ENCODE results near the gene ABCB4.

The ABCB4 gene

GRCh38 chr7:87363342-87363741 is 112.1 kb downstream of the ABCB4 start:
- H3K4me3 ChIP-seq (ENCODE audit: low read length in 2 of 2): no peak overlapping the region
- no peaks in the 10 kb centered on the region for H3K27me3 ChIP-seq (ENCODE audit: control insufficient read depth in 2 of 2, insufficient read depth in 2 of 2, low read length in 2 of 2)
- peaks cover 2 to 9% of the 10 kb centered on the region in 2 donors for H3K36me3 ChIP-seq (ENCODE audit: control insufficient read depth in 2 of 2, insufficient read depth in 2 of 2, low read length in 2 of 2)
- H3K4me1 ChIP-seq (ENCODE audit: control insufficient read depth in 2 of 2, insufficient read depth in 2 of 2, low read length in 2 of 2): no peaks in the 10 kb centered on the region
- no peak overlapping the region for H3K9ac ChIP-seq (ENCODE audit: low read depth in 1 of 2, low read length in 2 of 2)
- H3K27ac ChIP-seq (ENCODE audit: low read depth in 2 of 2, low read length in 2 of 2): no peak overlapping the region
- no peaks in the 10 kb centered on the region for H3K9me3 ChIP-seq (ENCODE audit: control insufficient read depth in 2 of 2, low read length in 2 of 2)

- H3K27me3 ChIP-seq (ENCODE audit: control insufficient read depth in 2 of 2, insufficient read depth in 2 of 2, low read length in 2 of 2): no peaks in the 10 kb centered on the region
- H3K9me3 ChIP-seq (ENCODE audit: control insufficient read depth in 2 of 2, low read length in 2 of 2): no peaks in the 10 kb centered on the region
- H3K36me3 ChIP-seq (ENCODE audit: control insufficient read depth in 2 of 2, insufficient read depth in 2 of 2, low read length in 2 of 2): peaks cover 6 to 16% of the 10 kb centered on the region in 2 donors
- no peak overlapping the region for H3K4me3 ChIP-seq (ENCODE audit: low read length in 2 of 2)
- H3K4me1 ChIP-seq (ENCODE audit: control insufficient read depth in 2 of 2, insufficient read depth in 2 of 2, low read length in 2 of 2): no peaks in the 10 kb centered on the region
- no peak overlapping the region for H3K9ac ChIP-seq (ENCODE audit: low read depth in 1 of 2, low read length in 2 of 2)
- H3K27ac ChIP-seq (ENCODE audit: low read depth in 2 of 2, low read length in 2 of 2): no peak overlapping the region
Observed at GRCh38 chr7:87361320-87361719, 114.2 kb downstream of the ABCB4 start.

- Histone ChIP-seq H3K36me3 (ENCODE audit: control insufficient read depth in 2 of 2, insufficient read depth in 2 of 2, low read length in 2 of 2) (peaks cover 9 to 24% of the 10 kb centered on the region in 2 donors), H3K9me3 (ENCODE audit: control insufficient read depth in 2 of 2, low read length in 2 of 2) (peaks cover 0 to 3% of the 10 kb centered on the region in 2 donors), H3K9ac (ENCODE audit: low read depth in 1 of 2, low read length in 2 of 2) (no peak overlapping the region)
Observed at GRCh38 chr7:87359366-87359765, 116.1 kb downstream of the ABCB4 start.

GRCh38 chr7:87356448-87356847 is 119.0 kb downstream of the ABCB4 start:
- H3K9ac ChIP-seq (ENCODE audit: low read depth in 1 of 2, low read length in 2 of 2): no peak overlapping the region

More at GRCh38 chr7:87359366-87359765, 116.1 kb downstream of the ABCB4 start:
- no peaks in the 10 kb centered on the region for H3K4me1 ChIP-seq (ENCODE audit: control insufficient read depth in 2 of 2, insufficient read depth in 2 of 2, low read length in 2 of 2)
- no peak overlapping the region for H3K4me3 ChIP-seq (ENCODE audit: low read length in 2 of 2)
- no peaks in the 10 kb centered on the region for H3K27me3 ChIP-seq (ENCODE audit: control insufficient read depth in 2 of 2, insufficient read depth in 2 of 2, low read length in 2 of 2)
- H3K27ac ChIP-seq (ENCODE audit: low read depth in 2 of 2, low read length in 2 of 2): no peak overlapping the region

GRCh38 chr7:87354749-87355148 is 120.7 kb downstream of the ABCB4 start:
- H3K27ac ChIP-seq (ENCODE audit: low read depth in 2 of 2, low read length in 2 of 2): no peak overlapping the region
- no peak overlapping the region for H3K4me3 ChIP-seq (ENCODE audit: low read length in 2 of 2)
- H3K36me3 ChIP-seq (ENCODE audit: control insufficient read depth in 2 of 2, insufficient read depth in 2 of 2, low read length in 2 of 2): peaks cover 33 to 37% of the 10 kb centered on the region in 2 donors
- peaks cover 0 to 5% of the 10 kb centered on the region in 2 donors for H3K9me3 ChIP-seq (ENCODE audit: control insufficient read depth in 2 of 2, low read length in 2 of 2)
- H3K27me3 ChIP-seq (ENCODE audit: control insufficient read depth in 2 of 2, insufficient read depth in 2 of 2, low read length in 2 of 2): no peaks in the 10 kb centered on the region
- H3K4me1 ChIP-seq (ENCODE audit: control insufficient read depth in 2 of 2, insufficient read depth in 2 of 2, low read length in 2 of 2): no peaks in the 10 kb centered on the region
- H3K9ac ChIP-seq (ENCODE audit: low read depth in 1 of 2, low read length in 2 of 2): no peak overlapping the region

More at GRCh38 chr7:87356448-87356847, 119.0 kb downstream of the ABCB4 start:
- no peak overlapping the region for H3K27ac ChIP-seq (ENCODE audit: low read depth in 2 of 2, low read length in 2 of 2)
- no peaks in the 10 kb centered on the region for H3K27me3 ChIP-seq (ENCODE audit: control insufficient read depth in 2 of 2, insufficient read depth in 2 of 2, low read length in 2 of 2)
- H3K4me1 ChIP-seq (ENCODE audit: control insufficient read depth in 2 of 2, insufficient read depth in 2 of 2, low read length in 2 of 2): no peaks in the 10 kb centered on the region
- H3K4me3 ChIP-seq (ENCODE audit: low read length in 2 of 2): no peak overlapping the region
- H3K9me3 ChIP-seq (ENCODE audit: control insufficient read depth in 2 of 2, low read length in 2 of 2): peaks cover 0 to 5% of the 10 kb centered on the region in 2 donors
- peaks cover 23 to 29% of the 10 kb centered on the region in 2 donors for H3K36me3 ChIP-seq (ENCODE audit: control insufficient read depth in 2 of 2, insufficient read depth in 2 of 2, low read length in 2 of 2)

Measured in mucosa of rectum (tissue), 2 donors.